Fibroblast of mammary gland (primary cell): ENCODE measurements around the gene CBX2.

Source experiments
- DNase-seq: peaks from one replicate; pipeline ENCODE4 v3.0.0-alpha.2; 2010; ENCODE audit warnings: low read depth
- H3K4me3 ChIP-seq: 2 replicates; pipeline ENCODE4 v1.5.1; 2011; ENCODE audit warnings: low read depth, mild to moderate bottlenecking, low read length, moderate library complexity; ENCODE audit not compliant: control insufficient read depth
- TF ChIP-seq, protein P1 (sequence below): conservative IDR thresholded peaks from 2 replicates; pipeline ENCODE4 v1.5.1; 2011; ENCODE audit warnings: low read depth, low read length, inconsistent platforms; ENCODE audit not compliant: control insufficient read depth, insufficient read depth

Gene CBX2

DNA sequence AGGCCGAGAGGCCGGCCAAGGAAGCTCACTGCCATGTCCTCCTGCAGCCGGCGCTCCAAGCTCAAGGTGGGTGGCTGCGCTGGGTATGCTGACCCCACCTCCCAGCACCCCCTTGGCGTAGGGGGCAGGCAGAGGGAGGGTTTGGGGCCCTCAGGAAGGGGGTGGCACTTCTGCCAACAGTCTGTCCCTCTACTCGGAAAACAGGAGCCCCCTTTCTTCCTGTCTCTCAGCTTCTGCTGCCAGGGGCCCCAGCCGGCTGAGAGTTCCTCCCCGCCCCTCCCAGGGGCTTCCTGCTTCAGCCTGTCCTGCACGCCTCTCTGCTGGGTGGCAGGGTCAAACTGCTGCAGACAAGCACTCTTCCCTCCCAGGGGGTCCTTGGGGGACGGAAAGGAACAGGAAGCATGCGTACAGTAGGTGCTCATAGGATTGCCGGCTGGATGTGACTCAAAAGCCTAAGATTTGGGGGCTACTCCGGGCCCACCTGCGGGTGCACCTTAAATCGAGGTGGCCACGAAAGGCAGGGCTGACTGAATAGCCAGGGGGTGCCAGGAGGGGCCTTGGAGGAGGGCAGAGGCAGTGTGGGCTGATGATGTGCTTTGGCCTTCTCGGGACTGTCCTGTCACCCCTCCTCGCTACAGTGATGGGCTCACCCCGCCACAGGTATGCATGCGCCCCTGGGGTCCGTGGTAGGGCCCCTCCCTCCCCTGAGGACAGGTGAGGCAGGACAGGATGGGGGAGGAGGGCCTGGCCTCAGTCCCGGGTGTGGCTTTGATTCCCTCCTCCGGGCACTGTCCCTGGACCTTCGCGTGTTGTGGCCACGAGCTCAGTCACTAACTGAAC lies 4.0 kb downstream of the CBX2 start:
- TF ChIP-seq, protein P1, sequence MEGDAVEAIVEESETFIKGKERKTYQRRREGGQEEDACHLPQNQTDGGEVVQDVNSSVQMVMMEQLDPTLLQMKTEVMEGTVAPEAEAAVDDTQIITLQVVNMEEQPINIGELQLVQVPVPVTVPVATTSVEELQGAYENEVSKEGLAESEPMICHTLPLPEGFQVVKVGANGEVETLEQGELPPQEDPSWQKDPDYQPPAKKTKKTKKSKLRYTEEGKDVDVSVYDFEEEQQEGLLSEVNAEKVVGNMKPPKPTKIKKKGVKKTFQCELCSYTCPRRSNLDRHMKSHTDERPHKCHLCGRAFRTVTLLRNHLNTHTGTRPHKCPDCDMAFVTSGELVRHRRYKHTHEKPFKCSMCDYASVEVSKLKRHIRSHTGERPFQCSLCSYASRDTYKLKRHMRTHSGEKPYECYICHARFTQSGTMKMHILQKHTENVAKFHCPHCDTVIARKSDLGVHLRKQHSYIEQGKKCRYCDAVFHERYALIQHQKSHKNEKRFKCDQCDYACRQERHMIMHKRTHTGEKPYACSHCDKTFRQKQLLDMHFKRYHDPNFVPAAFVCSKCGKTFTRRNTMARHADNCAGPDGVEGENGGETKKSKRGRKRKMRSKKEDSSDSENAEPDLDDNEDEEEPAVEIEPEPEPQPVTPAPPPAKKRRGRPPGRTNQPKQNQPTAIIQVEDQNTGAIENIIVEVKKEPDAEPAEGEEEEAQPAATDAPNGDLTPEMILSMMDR, result no peak
- DNase-seq, result no peak
- H3K4me3 ChIP-seq, result no peak overlapping the region

DNA sequence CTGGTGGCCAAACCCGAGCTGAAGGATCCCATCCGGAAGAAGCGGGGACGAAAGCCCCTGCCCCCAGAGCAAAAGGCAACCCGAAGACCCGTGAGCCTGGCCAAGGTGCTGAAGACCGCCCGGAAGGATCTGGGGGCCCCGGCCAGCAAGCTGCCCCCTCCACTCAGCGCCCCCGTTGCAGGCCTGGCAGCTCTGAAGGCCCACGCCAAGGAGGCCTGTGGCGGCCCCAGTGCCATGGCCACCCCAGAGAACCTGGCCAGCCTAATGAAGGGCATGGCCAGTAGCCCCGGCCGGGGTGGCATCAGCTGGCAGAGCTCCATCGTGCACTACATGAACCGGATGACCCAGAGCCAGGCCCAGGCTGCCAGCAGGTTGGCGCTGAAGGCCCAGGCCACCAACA lies 5.9 kb downstream of the CBX2 start:
- no peak for DNase-seq
- no peak overlapping the region for H3K4me3 ChIP-seq
- TF ChIP-seq, protein P1, result no peak

DNA sequence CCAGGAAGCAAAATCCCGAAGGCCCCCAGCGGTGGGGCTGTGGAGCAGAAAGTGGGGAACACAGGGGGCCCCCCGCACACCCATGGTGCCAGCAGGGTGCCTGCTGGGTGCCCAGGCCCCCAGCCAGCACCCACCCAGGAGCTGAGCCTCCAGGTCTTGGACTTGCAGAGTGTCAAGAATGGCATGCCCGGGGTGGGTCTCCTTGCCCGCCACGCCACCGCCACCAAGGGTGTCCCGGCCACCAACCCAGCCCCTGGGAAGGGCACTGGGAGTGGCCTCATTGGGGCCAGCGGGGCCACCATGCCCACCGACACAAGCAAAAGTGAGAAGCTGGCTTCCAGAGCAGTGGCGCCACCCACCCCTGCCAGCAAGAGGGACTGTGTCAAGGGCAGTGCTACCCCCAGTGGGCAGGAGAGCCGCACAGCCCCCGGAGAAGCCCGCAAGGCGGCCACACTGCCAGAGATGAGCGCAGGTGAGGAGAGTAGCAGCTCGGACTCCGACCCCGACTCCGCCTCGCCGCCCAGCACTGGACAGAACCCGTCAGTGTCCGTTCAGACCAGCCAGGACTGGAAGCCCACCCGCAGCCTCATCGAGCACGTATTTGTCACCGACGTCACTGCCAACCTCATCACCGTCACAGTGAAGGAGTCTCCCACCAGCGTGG lies 6.5 kb downstream of the CBX2 start:
- no peak for DNase-seq

DNA sequence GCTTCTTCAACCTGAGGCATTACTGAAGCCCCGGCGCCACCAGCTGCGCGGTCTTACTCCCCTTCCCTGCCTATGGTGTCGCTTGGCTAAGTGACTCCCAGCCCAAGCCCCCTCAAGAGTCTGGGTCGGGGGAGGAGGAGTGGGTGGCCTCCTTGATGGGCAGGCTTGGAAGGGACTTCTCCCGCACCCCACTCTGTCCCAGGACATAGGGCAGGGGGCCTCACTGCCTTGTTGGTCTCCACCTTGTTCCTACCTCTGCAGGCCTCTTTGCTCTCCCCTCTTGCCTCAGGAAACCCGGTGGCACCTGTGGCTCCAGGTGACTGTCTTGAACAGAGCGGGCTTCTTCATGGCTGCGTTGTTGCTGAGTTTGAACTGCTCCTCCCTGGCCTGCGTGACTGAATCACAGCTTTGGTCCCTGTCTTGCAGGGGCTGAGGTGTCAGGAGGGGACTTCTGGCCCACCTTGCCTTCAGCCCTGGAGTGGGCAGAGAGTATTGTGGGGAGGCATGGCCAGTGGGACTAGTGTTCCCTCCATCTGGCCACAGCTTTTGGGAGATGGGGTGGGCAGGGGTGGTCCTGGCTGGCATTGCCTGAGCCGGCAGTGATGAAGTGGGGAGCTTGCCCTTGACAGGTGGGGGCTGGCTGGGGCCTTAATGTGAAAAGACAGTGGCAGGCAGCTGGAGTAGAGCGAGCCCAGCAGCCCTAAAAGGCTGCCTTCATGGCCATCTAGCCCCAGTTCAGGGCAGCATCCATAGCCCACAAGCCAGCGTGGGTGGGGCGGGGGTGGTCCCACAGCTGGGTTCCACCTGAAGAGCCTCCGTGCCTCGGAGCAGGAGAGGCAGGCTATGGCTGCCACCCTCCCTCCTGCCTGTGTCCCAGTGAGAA lies 7.3 kb downstream of the CBX2 start:
- no peak for DNase-seq
- TF ChIP-seq, protein P1, result no peak
- no peak overlapping the region for H3K4me3 ChIP-seq

More for the DNA sequence above, 6.5 kb downstream of the CBX2 start:
- TF ChIP-seq, protein P1, result no peak
- H3K4me3 ChIP-seq, result no peak overlapping the region

DNA sequence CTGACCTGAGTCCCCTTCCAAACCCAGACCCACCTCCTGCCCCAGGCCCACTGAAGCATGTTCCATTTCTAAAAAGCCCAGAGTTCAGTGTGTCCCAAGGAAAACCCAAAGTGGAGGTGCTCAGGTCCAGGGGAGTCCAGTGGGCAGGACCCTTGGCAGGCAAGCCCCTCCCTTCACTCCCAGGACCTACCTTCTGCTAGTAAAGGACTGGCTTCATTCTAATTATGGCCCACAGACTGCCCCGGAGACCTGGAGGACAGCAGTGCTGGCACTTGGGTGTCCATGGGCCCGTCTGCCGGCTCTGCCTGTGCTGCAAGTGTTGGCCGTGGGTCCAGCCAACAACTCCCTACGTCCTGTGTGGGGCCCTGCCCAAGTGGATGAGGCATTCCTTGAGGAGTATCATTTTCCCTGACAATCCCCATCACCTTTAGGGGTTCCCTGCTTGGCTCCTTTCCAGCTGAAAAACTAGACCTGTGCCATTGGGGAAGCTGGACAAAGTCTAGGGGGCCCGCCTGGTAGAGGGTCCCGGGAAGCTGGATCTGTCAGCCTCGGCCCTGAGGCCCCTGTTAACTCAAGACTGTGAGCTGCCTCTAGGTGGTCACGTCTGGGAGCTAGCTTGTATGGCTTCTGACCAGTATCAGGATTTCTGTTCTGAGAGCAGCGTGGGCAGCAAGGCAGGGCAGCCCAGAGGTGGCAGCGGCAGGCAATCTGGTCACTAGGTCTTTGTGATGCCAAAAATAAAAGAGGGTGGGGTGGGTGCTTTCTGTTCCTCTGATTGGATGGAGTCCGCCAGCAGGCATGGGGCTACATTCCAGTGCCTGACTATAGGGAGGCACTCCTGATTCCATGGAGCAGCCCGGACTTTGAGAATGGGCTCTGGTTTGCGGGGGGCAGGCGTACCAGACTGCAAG lies 8.2 kb downstream of the CBX2 start:
- no peak overlapping the region for H3K4me3 ChIP-seq
- no peak for DNase-seq
- TF ChIP-seq, protein P1, result no peak

DNA sequence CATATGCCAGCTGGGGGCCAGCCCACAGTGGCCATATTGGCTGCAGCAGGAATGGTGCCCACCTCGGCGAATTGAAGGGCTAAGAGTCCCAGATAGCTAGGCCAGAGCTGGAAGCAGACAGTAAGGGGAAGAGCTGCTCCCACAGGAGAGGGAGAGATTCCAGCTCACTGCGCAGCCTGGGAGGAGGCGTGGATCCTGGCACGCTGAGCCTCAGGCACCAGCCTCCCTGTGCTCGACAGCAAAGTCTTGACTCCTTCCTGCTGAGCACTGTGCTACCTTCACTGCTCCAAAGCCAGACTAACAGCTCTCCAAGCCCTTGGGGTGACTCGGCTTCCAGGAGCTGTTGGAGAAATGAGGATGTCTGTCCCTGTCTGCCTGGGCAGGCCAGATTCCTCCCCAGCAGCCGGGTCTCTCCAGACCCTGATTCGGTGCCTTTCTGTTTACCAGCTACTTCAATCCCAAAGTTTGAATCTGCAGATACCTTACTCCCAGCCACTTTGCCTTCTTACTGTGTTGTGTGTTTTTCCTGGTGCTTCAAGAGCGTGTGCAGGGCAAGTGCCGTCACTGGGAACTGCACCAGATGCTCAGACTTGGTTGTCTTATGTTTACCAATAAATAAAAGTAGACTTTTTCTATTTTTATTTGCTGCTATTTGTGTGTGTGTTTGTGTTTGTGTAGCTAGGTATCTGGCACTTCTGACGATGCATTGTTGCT lies 9.1 kb downstream of the CBX2 start:
- no peak overlapping the region for H3K4me3 ChIP-seq

More for the DNA sequence above, 9.1 kb downstream of the CBX2 start:
- no peak for DNase-seq
- TF ChIP-seq, protein P1, result no peak
